Loucy (cell line): ENCODE results near the gene FFAR4.

Source experiments
- H2AFZ ChIP-seq: fragments of 200-600 bp; sonication (generic); 2 replicates; pipeline ENCODE4 v1.6.0; 2016; ENCODE audit warnings: antibody characterized with exemption, mild to moderate bottlenecking, low read length, moderate library complexity
- H3F3A ChIP-seq: fragments of 200-600 bp; 2 replicates; pipeline ENCODE4 v1.6.0; 2016; ENCODE audit warnings: antibody characterized with exemption, low read depth, mild to moderate bottlenecking
- H3K27me3 ChIP-seq: fragments of 200-600 bp; sonication (generic); 2 replicates; pipeline ENCODE4 v1.6.1; 2014; ENCODE audit warnings: low read length, mild to moderate bottlenecking; ENCODE audit not compliant: insufficient read depth, poor library complexity, severe bottlenecking
- H3K36me3 ChIP-seq: fragments of 200-600 bp; sonication (generic); 2 replicates; pipeline ENCODE4 v1.6.1; 2016; ENCODE audit warnings: low read length; ENCODE audit not compliant: insufficient read depth
- H3K4me1 ChIP-seq: fragments of 200-600 bp; sonication (generic); 2 replicates; pipeline ENCODE4 v1.5.1; 2014; ENCODE audit warnings: low read length, mild to moderate bottlenecking; ENCODE audit not compliant: insufficient read depth, poor library complexity, severe bottlenecking
- H3K4me2 ChIP-seq: fragments of 200-600 bp; sonication (generic); 2 replicates; pipeline ENCODE4 v1.6.0; 2014; ENCODE audit warnings: antibody characterized with exemption, low read length, low read depth, mild to moderate bottlenecking; ENCODE audit not compliant: poor library complexity, severe bottlenecking
- H3K4me3 ChIP-seq: fragments of 200-600 bp; sonication (generic); 2 replicates; pipeline ENCODE4 v1.5.1; 2014; ENCODE audit warnings: low read length, mild to moderate bottlenecking, mixed read lengths; ENCODE audit not compliant: poor library complexity, severe bottlenecking
- H3K79me2 ChIP-seq: fragments of 200-600 bp; sonication (generic); 2 replicates; pipeline ENCODE4 v1.6.1; 2014; ENCODE audit warnings: low read length; ENCODE audit not compliant: insufficient read depth
- H3K9ac ChIP-seq: fragments of 200-600 bp; sonication (generic); 2 replicates; pipeline ENCODE4 v1.6.0; 2014; ENCODE audit warnings: mild to moderate bottlenecking, low read depth, low read length, moderate library complexity; ENCODE audit not compliant: poor library complexity, severe bottlenecking
- H3K9me2 ChIP-seq: fragments of 200-600 bp; sonication (generic); replicated peaks from 2 replicates; pipeline ENCODE4 v1.6.1; 2016; ENCODE audit warnings: low read depth, low read length, mixed read lengths
- H3K9me3 ChIP-seq: fragments of 200-600 bp; sonication (generic); 2 replicates; pipeline ENCODE4 v1.6.1; 2014; ENCODE audit warnings: mild to moderate bottlenecking, antibody characterized with exemption, low read length, low read depth; ENCODE audit not compliant: insufficient read depth
- H4K20me1 ChIP-seq: fragments of 200-600 bp; sonication (generic); 2 replicates; pipeline ENCODE4 v1.6.0; 2014; ENCODE audit warnings: antibody characterized with exemption, low read length, mild to moderate bottlenecking; ENCODE audit not compliant: insufficient read depth, poor library complexity, severe bottlenecking
- CTCF ChIP-seq: fragments of 200-600 bp; sonication (generic); conservative IDR thresholded peaks from 2 replicates; pipeline ENCODE4 v1.5.1; 2014; ENCODE audit warnings: mild to moderate bottlenecking, antibody characterized with exemption, low read length
- EZH2phosphoT487 ChIP-seq: fragments of 200-600 bp; IDR thresholded peaks from 2 replicates; pipeline ENCODE4 v1.6.1; 2018; ENCODE audit warnings: antibody characterized with exemption, mild to moderate bottlenecking, moderate library complexity, borderline replicate concordance

FFAR4 gene

DNA sequence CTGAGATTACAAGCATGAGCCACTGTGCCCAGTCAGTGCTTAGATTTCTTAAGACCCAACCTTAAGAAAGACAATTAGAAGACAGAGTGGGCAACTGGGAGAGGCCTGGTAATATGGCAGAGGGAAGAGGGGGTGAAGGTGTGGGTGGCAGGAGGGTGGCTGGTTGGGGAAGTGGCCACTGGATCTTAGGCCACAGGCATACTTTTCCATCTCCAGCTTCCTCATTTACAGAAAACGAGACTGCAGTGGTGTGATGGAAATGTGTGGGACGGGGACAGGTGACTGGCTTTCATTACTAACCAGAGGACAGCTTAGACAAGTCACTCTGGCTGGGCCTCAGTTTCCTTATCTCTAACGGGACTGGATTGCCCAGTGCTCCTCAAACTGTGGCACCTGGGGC is 1.0 kb upstream of the FFAR4 start:
- no peaks in the 10 kb centered on the region for H4K20me1 ChIP-seq
- H3K4me3 ChIP-seq, result no peak overlapping the region
- H3K27me3 ChIP-seq, result no peaks in the 10 kb centered on the region
- no peaks in the 10 kb centered on the region for H3F3A ChIP-seq
- no peak overlapping the region for H3K4me2 ChIP-seq
- no peak overlapping the region for H3K9ac ChIP-seq
- H3K9me2 ChIP-seq, result no peaks in the 10 kb centered on the region
- TF ChIP-seq CTCF (no peak), EZH2phosphoT487 (no peak)
- H3K36me3 ChIP-seq, result no peaks in the 10 kb centered on the region
- no peaks in the 10 kb centered on the region for H3K4me1 ChIP-seq
- H3K79me2 ChIP-seq, result no peaks in the 10 kb centered on the region
- no peaks in the 10 kb centered on the region for H3K9me3 ChIP-seq
- no peak overlapping the region for H2AFZ ChIP-seq

- no peak overlapping the region for H3K9ac ChIP-seq
- H3F3A ChIP-seq, result no peaks in the 10 kb centered on the region
- H4K20me1 ChIP-seq, result no peaks in the 10 kb centered on the region
- TF ChIP-seq CTCF (no peak), EZH2phosphoT487 (no peak)
- H3K4me1 ChIP-seq, result no peaks in the 10 kb centered on the region
- H3K79me2 ChIP-seq, result no peaks in the 10 kb centered on the region
- H3K4me3 ChIP-seq, result no peak overlapping the region
- no peaks in the 10 kb centered on the region for H3K27me3 ChIP-seq
- no peak overlapping the region for H3K4me2 ChIP-seq
- no peak overlapping the region for H2AFZ ChIP-seq
- H3K36me3 ChIP-seq, result no peaks in the 10 kb centered on the region
- no peaks in the 10 kb centered on the region for H3K9me2 ChIP-seq
- no peaks in the 10 kb centered on the region for H3K9me3 ChIP-seq
Observed at GRCh38 chr10:93567277-93568104, 1.0 kb downstream of the FFAR4 start.

DNA sequence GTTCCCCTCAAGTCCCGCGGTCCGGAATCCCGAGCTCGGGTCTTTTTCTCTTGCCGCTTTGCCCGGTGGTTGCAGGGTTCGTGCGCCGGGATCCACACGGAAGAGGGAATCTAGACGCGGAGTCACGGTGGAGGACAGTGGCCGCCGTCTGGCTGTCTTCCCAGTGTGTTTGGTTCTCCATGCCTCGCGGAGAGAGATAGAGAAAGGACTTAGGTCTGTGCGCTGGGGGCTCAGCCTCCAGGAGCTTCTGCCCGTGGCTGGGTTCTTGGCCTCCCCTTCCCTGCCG is 1.6 kb downstream of the FFAR4 start:
- H2AFZ ChIP-seq, result no peak overlapping the region

More for the DNA sequence above, 1.6 kb downstream of the FFAR4 start:
- H3K9ac ChIP-seq, result no peak overlapping the region
- H3K4me1 ChIP-seq, result peaks cover 2% of the 10 kb centered on the region
- no peaks in the 10 kb centered on the region for H3F3A ChIP-seq
- H3K4me3 ChIP-seq, result no peak overlapping the region
- H4K20me1 ChIP-seq, result no peaks in the 10 kb centered on the region
- H3K27me3 ChIP-seq, result no peaks in the 10 kb centered on the region
- no peaks in the 10 kb centered on the region for H3K79me2 ChIP-seq
- no peak overlapping the region for H3K4me2 ChIP-seq
- no peaks in the 10 kb centered on the region for H3K9me2 ChIP-seq
- TF ChIP-seq EZH2phosphoT487, result no peak
- no peak for TF ChIP-seq CTCF
- H3K36me3 ChIP-seq, result no peaks in the 10 kb centered on the region
- H3K9me3 ChIP-seq, result no peaks in the 10 kb centered on the region
